Measurements from ENCODE around the gene ACTL8.

ACTL8 gene

DNA sequence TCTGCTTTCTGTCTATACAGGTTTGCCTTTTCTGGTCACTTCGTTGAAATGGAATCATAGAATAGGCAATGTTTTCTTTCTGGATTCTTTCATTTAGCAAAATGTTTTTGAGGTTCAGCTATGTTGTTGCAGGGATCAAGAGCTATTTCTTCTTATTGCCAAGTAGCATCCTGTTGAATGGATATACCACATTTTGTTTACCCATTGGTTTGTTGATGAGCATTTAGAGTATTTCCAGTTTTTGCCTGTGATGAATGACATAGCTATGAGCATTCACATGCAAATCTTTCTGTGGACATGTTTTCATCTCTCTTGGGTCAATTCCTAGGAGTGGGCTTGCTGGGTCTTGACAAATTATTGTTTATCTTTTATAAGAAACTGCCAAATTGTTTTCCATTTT, 115.5 kb downstream of the ACTL8 start:
- TF ChIP-seq CTCF (IDR thresholded peaks at IDR 0.05): no peak

- no peak for TF ChIP-seq CTCF (IDR thresholded peaks at IDR 0.05)
These were observed 118.0 kb downstream of the ACTL8 start for GRCh38 chr1:17873007-17873675.

DNA sequence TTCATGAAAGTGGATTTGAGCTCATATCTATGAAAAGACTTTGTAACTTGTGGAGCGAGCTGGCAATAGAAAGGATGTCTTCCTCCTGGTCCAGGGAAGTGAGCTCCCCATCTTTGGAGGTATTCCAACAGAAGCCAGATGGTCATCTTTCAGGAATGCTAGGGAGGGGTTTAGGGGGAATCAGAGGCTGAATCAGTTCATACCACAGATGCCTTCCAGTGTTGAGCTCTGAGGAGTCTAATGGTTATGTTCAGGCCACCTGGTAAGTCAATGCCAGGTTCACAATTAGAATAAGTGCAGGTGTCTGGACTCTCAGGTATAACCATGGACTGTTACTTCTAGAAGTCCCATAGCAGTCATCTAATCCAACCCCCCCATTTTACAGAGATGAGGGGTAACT, 119.1 kb downstream of the ACTL8 start:
- no peak for TF ChIP-seq CTCF (IDR thresholded peaks at IDR 0.05)

GRCh38 chr1:17874710-17875109, 119.6 kb downstream of the ACTL8 start:
- no peak for TF ChIP-seq CTCF (IDR thresholded peaks at IDR 0.05)

DNA sequence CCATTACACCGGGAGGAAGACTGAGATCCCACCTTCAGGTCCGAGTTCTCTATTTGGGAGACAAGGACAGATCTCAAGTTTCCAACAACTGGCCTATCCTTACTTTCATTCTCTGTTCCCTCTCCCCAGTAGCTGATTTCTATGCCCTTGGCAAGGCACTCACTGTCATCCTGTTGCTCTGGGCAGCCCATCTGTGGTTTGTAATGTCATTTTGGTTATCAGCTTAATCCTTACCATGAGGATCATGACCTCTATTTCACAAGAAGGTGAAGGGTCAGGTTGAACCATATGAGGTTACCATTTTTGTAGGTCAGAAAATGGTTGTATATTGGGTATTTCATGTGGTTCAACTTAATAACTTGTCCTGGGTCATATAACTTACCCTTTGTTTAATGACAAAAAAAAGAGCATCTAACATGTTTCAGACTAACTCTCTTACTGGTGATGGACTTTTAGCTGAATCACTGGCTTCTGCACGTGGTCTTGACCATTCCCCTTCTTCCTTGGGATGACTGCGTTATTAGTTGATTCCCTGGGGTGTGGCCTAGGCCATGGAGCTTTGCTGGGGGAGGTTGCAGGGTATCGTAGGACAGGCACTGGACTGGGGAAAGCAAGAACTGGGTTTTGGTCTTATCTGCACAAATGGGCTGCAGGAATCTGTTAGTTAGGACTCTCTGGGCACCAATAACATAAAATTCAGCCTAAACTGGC, 120.2 kb downstream of the ACTL8 start:
- TF ChIP-seq CTCF (IDR thresholded peaks at IDR 0.05): no peak

DNA sequence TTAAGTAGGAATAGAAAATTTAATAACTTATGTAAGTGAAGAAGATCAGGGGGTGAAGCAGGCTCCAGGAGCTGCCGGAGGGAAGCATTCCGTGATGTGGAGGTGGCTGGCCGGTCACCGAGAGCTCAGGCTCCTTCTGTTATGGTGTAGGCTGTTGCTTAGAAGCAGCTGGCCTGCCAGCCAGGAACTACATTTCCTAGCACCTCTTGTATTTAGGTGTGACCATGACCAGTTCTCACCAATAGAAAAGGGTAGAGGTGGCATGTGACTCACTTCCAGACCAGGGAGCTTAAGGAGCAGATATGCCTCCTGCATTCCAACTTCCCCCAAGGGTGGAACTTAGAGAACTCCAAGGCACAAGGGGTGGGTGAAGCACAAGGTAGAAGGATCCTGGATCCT, 120.7 kb downstream of the ACTL8 start:
- no peak for TF ChIP-seq CTCF (IDR thresholded peaks at IDR 0.05)

Data from LNCAP (cell line).